GM23338 (cell line): ENCODE measurements around the gene TTLL9. TPM values are rescaled to one million over a fixed set of nuclear protein-coding genes. Genes with fewer than 3 reads are reported as not detected.

Experiments
- ATAC-seq: fragments of 200-7000 bp; cut with Tn5 transposase; 3 replicates; pipeline ENCODE4 v1.9.1; 2020
- DNase-seq: peaks from one replicate; pipeline ENCODE4 v3.0.0-alpha.2; 2015; ENCODE audit warnings: low spot score
- H2AFZ ChIP-seq: fragments of 200-600 bp; sonication (generic); 2 replicates; pipeline ENCODE4 v1.8.0; 2016; ENCODE audit warnings: antibody characterized with exemption, mild to moderate bottlenecking, moderate library complexity
- H3F3A ChIP-seq: fragments of 200-600 bp; sonication (generic); replicated peaks from 2 replicates; pipeline ENCODE4 v1.8.0; 2017; ENCODE audit warnings: antibody characterized with exemption, mixed run types, low read depth
- H3K27ac ChIP-seq: fragments of 200-600 bp; sonication (generic); 2 replicates; pipeline ENCODE4 v1.6.1; 2016; ENCODE audit warnings: low read depth
- H3K27me3 ChIP-seq: fragments of 200-600 bp; sonication (generic); 2 replicates; pipeline ENCODE4 v1.8.0; 2016; ENCODE audit warnings: mild to moderate bottlenecking, mixed run types, moderate library complexity; ENCODE audit not compliant: insufficient read depth
- H3K36me3 ChIP-seq: fragments of 200-600 bp; sonication (generic); 2 replicates; pipeline ENCODE4 v1.8.0; 2016; ENCODE audit warnings: mild to moderate bottlenecking; ENCODE audit not compliant: insufficient read depth
- H3K4me1 ChIP-seq: fragments of 200-600 bp; sonication (generic); 2 replicates; pipeline ENCODE4 v1.8.0; 2016; ENCODE audit warnings: mild to moderate bottlenecking, moderate library complexity; ENCODE audit not compliant: insufficient read depth
- H3K4me2 ChIP-seq: fragments of 200-600 bp; sonication (generic); 2 replicates; pipeline ENCODE4 v1.7.1; 2017; ENCODE audit warnings: mixed run types
- H3K4me3 ChIP-seq: fragments of 200-600 bp; sonication (generic); 2 replicates; pipeline ENCODE4 v1.6.1; 2016; ENCODE audit warnings: mixed run types
- H3K79me2 ChIP-seq: fragments of 200-600 bp; sonication (generic); replicated peaks from 2 replicates; pipeline ENCODE4 v1.8.0; 2017; ENCODE audit warnings: mild to moderate bottlenecking; ENCODE audit not compliant: insufficient read depth
- H3K9me2 ChIP-seq: fragments of 200-600 bp; sonication (generic); 2 replicates; pipeline ENCODE4 v1.8.0; 2017; ENCODE audit not compliant: insufficient read depth
- H4K20me1 ChIP-seq: fragments of 200-600 bp; sonication (generic); replicated peaks from 2 replicates; pipeline ENCODE4 v1.8.0; 2017; ENCODE audit warnings: mild to moderate bottlenecking; ENCODE audit not compliant: insufficient read depth
- H3K27ac Mint-ChIP-seq: 2 replicates; pipeline ENCODE4 v1.8.0; 2020; ENCODE audit warnings: inconsistent platforms, mild to moderate bottlenecking, moderate library complexity, mixed read lengths
- H3K27me3 Mint-ChIP-seq: 3 replicates; pipeline ENCODE4 v1.8.0; 2022; ENCODE audit warnings: low read depth, mild to moderate bottlenecking, moderate library complexity, mixed read lengths, inconsistent platforms; ENCODE audit not compliant: insufficient read depth, poor library complexity
- H3K36me3 Mint-ChIP-seq: 3 replicates; pipeline ENCODE4 v1.8.0; 2021; ENCODE audit warnings: low read depth, mild to moderate bottlenecking, inconsistent platforms, moderate library complexity, mixed read lengths
- H3K4me1 Mint-ChIP-seq: 3 replicates; pipeline ENCODE4 v1.8.0; 2020; ENCODE audit warnings: mild to moderate bottlenecking, inconsistent platforms, mixed read lengths
- H3K4me3 Mint-ChIP-seq: 3 replicates; pipeline ENCODE4 v1.8.0; 2021; ENCODE audit warnings: moderate library complexity, mild to moderate bottlenecking, inconsistent platforms, mixed read lengths
- H3K9me3 Mint-ChIP-seq: 3 replicates; pipeline ENCODE4 v1.8.0; 2020; ENCODE audit warnings: moderate library complexity, mild to moderate bottlenecking, inconsistent platforms, mixed read lengths
- CREB1 ChIP-seq: fragments of 250-450 bp; sonication (Bioruptor Pico); IDR thresholded peaks from 2 replicates; pipeline ENCODE4 v1.5.0; 2020; ENCODE audit warnings: low read depth, mild to moderate bottlenecking, moderate library complexity
- EZH2 ChIP-seq: fragments of 200-600 bp; sonication (generic); IDR thresholded peaks from one replicate; pipeline ENCODE4 v1.8.0; 2017; ENCODE audit warnings: antibody characterized with exemption, mild to moderate bottlenecking, low read depth; ENCODE audit not compliant: unreplicated experiment
- EZH2phosphoT487 ChIP-seq: fragments of 200-600 bp; sonication (generic); IDR thresholded peaks from one replicate; pipeline ENCODE4 v1.8.1; 2018; ENCODE audit warnings: antibody characterized with exemption; ENCODE audit not compliant: unreplicated experiment
- JUNB ChIP-seq: IDR thresholded peaks from one replicate; pipeline ENCODE4 v1.6.1; 2016; ENCODE audit warnings: antibody characterized with exemption; ENCODE audit not compliant: unreplicated experiment
- NANOG ChIP-seq: IDR thresholded peaks from 2 replicates; pipeline ENCODE4 v1.6.1; 2016; ENCODE audit warnings: antibody characterized with exemption, borderline replicate concordance
- POLR2AphosphoS5 ChIP-seq: IDR thresholded peaks from 2 replicates; pipeline ENCODE4 v1.6.1; 2016; ENCODE audit warnings: antibody characterized with exemption, low read depth
- STAT1 ChIP-seq: IDR thresholded peaks from one replicate; pipeline ENCODE4 v1.6.1; 2016; ENCODE audit warnings: antibody characterized with exemption; ENCODE audit not compliant: unreplicated experiment
- ZNF114 ChIP-seq: fragments of 250-450 bp; sonication (Bioruptor Pico); IDR thresholded peaks from 2 replicates; pipeline ENCODE4 v1.5.0; 2020; ENCODE audit warnings: mild to moderate bottlenecking, moderate library complexity
- ZNF331 ChIP-seq: fragments of 250-450 bp; sonication (Bioruptor Pico); IDR thresholded peaks from 2 replicates; pipeline ENCODE4 v1.5.0; 2020; ENCODE audit warnings: low read depth, mild to moderate bottlenecking, moderate library complexity
- polyA plus RNA-seq: library from polyadenylated mRNA; unstranded; fragments of >200 nt; fragmentation: Nextera tagmentation; extraction: Ambion mirVana; gene quantifications from 2 replicates; pipeline ENCODE4 v1.2.1, GENCODE V29; 2016
- total RNA-seq: library from RNA; depleted of rRNA; stranded (reverse); fragments of >200 nt; shearing (Covaris generic); gene quantifications from 2 replicates; pipeline ENCODE4 v1.2.3, GENCODE V29; 2014
- TF ChIP-seq, protein P1 (sequence below): fragments of 250-450 bp; sonication (Bioruptor Pico); IDR thresholded peaks from 2 replicates; pipeline ENCODE4 v1.5.0; 2020; ENCODE audit warnings: mild to moderate bottlenecking, moderate library complexity
- TF ChIP-seq, protein P2 (sequence below): IDR thresholded peaks from one replicate; pipeline ENCODE4 v1.6.1; 2018; ENCODE audit warnings: antibody characterized with exemption; ENCODE audit not compliant: unreplicated experiment
- TF ChIP-seq, protein P3 (sequence below): IDR thresholded peaks from 2 replicates; pipeline ENCODE4 v1.6.1; 2016; ENCODE audit warnings: antibody characterized with exemption

Gene TTLL9
- total and polyA plus RNA-seq, 2 experiments from 2014 or later = not detected

DNA sequence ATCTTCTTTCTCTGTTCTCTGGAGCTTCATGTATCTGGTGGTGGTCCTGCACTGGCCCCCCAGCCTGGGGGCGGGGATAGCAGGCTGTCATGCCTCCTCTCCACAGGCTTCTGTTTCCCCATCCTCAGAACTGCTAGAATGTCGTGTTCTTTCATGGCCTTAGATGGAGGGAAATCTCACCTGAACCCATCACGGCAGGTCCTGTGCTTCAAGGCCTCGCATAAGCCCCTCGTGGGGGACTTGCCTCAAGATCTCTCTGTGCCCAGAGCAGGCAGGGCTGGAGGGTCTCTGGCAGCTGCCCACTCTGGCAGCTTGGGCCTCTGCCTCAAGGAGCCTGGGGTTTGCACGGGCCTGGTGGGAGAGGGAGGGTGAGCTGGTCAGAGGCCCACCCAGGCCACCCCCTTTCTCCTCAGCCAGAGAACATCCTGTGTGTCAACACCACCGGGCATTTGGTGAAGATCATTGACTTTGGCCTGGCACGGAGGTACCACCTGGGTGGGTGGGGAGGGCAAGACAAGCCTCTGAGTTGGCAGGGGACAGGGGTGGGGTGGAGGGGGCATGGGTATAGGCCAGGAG, 39.9 kb upstream of the TTLL9 start (continued):
- TF ChIP-seq POLR2AphosphoS5 = no peak
- TF ChIP-seq ZNF114 = no peak
- TF ChIP-seq EZH2 = no peak
- TF ChIP-seq CREB1 (CRISPR knock-in tag) = no peak

DNA sequence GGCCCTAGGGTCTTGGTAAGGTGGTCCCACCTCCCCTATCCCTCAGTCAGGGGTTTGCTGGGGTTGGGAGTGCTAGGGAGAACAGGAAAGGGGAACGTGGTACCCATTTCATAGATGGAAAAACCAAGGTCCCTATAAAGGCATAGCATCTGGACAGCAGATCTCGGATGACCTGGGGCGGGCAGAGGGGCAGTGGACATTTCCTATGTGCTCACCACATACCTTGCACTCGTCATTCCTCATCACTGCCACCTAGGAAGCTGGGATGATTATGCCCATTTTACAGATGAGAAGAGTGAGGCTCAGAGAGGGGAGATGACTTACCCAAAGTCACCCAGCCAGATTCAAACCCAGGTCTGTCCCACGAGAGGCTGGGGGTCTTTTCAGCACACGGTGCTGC, 39.2 kb upstream of the TTLL9 start:
- no peak for DNase-seq
- no peak for ATAC-seq
- Histone ChIP-seq H3K4me1 (no peaks in the 10 kb centered on the region; the same call in 1 of the 2 replicates), H3K4me2 (no peak overlapping the region), H3K36me3 (no peaks in the 10 kb centered on the region), H3K79me2 (no peaks in the 10 kb centered on the region), H3K9me2 (no peaks in the 10 kb centered on the region; the same call in 1 of the 2 replicates), H2AFZ (no peak overlapping the region), H3K27me3 (no peaks in the 10 kb centered on the region), H3F3A (0 out of 2 replicates have a peak, but pooled peaks cover 4% of the 10 kb centered on the region), H3K4me3 (no peak overlapping the region), H3K27ac (no peak overlapping the region), H4K20me1 (no peaks in the 10 kb centered on the region)
- Mint-ChIP-seq H3K27ac (no peak overlapping the region), H3K36me3 (no peaks in the 10 kb centered on the region; the same call in 2 of the 3 replicates), H3K4me3 (no peak overlapping the region), H3K4me1 (peaks cover 4% of the 10 kb centered on the region; the same call in 2 of the 3 replicates), H3K27me3 (peaks cover 21% of the 10 kb centered on the region), H3K9me3 (peaks cover 15% of the 10 kb centered on the region)
- no peak for TF ChIP-seq ZNF114
- no peak for TF ChIP-seq POLR2AphosphoS5
- TF ChIP-seq, protein P1, sequence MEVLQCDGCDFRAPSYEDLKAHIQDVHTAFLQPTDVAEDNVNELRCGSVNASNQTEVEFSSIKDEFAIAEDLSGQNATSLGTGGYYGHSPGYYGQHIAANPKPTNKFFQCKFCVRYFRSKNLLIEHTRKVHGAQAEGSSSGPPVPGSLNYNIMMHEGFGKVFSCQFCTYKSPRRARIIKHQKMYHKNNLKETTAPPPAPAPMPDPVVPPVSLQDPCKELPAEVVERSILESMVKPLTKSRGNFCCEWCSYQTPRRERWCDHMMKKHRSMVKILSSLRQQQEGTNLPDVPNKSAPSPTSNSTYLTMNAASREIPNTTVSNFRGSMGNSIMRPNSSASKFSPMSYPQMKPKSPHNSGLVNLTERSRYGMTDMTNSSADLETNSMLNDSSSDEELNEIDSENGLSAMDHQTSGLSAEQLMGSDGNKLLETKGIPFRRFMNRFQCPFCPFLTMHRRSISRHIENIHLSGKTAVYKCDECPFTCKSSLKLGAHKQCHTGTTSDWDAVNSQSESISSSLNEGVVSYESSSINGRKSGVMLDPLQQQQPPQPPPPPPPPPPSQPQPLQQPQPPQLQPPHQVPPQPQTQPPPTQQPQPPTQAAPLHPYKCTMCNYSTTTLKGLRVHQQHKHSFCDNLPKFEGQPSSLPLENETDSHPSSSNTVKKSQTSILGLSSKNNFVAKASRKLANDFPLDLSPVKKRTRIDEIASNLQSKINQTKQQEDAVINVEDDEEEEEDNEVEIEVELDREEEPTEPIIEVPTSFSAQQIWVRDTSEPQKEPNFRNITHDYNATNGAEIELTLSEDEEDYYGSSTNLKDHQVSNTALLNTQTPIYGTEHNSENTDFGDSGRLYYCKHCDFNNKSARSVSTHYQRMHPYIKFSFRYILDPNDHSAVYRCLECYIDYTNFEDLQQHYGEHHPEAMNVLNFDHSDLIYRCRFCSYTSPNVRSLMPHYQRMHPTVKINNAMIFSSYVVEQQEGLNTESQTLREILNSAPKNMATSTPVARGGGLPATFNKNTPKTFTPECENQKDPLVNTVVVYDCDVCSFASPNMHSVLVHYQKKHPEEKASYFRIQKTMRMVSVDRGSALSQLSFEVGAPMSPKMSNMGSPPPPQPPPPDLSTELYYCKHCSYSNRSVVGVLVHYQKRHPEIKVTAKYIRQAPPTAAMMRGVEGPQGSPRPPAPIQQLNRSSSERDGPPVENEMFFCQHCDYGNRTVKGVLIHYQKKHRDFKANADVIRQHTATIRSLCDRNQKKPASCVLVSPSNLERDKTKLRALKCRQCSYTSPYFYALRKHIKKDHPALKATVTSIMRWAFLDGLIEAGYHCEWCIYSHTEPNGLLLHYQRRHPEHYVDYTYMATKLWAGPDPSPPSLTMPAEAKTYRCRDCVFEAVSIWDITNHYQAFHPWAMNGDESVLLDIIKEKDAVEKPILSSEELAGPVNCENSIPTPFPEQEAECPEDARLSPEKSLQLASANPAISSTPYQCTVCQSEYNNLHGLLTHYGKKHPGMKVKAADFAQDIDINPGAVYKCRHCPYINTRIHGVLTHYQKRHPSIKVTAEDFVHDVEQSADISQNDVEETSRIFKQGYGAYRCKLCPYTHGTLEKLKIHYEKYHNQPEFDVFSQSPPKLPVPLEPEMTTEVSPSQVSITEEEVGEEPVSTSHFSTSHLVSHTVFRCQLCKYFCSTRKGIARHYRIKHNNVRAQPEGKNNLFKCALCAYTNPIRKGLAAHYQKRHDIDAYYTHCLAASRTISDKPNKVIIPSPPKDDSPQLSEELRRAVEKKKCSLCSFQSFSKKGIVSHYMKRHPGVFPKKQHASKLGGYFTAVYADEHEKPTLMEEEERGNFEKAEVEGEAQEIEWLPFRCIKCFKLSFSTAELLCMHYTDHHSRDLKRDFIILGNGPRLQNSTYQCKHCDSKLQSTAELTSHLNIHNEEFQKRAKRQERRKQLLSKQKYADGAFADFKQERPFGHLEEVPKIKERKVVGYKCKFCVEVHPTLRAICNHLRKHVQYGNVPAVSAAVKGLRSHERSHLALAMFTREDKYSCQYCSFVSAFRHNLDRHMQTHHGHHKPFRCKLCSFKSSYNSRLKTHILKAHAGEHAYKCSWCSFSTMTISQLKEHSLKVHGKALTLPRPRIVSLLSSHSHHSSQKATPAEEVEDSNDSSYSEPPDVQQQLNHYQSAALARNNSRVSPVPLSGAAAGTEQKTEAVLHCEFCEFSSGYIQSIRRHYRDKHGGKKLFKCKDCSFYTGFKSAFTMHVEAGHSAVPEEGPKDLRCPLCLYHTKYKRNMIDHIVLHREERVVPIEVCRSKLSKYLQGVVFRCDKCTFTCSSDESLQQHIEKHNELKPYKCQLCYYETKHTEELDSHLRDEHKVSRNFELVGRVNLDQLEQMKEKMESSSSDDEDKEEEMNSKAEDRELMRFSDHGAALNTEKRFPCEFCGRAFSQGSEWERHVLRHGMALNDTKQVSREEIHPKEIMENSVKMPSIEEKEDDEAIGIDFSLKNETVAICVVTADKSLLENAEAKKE = no peak
- TF ChIP-seq, protein P2, sequence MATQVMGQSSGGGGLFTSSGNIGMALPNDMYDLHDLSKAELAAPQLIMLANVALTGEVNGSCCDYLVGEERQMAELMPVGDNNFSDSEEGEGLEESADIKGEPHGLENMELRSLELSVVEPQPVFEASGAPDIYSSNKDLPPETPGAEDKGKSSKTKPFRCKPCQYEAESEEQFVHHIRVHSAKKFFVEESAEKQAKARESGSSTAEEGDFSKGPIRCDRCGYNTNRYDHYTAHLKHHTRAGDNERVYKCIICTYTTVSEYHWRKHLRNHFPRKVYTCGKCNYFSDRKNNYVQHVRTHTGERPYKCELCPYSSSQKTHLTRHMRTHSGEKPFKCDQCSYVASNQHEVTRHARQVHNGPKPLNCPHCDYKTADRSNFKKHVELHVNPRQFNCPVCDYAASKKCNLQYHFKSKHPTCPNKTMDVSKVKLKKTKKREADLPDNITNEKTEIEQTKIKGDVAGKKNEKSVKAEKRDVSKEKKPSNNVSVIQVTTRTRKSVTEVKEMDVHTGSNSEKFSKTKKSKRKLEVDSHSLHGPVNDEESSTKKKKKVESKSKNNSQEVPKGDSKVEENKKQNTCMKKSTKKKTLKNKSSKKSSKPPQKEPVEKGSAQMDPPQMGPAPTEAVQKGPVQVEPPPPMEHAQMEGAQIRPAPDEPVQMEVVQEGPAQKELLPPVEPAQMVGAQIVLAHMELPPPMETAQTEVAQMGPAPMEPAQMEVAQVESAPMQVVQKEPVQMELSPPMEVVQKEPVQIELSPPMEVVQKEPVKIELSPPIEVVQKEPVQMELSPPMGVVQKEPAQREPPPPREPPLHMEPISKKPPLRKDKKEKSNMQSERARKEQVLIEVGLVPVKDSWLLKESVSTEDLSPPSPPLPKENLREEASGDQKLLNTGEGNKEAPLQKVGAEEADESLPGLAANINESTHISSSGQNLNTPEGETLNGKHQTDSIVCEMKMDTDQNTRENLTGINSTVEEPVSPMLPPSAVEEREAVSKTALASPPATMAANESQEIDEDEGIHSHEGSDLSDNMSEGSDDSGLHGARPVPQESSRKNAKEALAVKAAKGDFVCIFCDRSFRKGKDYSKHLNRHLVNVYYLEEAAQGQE = no peak
- no peak for TF ChIP-seq ZNF331 (CRISPR knock-in tag)
- TF ChIP-seq NANOG = no peak
- TF ChIP-seq STAT1 = no peak
- no peak for TF ChIP-seq JUNB
- TF ChIP-seq, protein P3, sequence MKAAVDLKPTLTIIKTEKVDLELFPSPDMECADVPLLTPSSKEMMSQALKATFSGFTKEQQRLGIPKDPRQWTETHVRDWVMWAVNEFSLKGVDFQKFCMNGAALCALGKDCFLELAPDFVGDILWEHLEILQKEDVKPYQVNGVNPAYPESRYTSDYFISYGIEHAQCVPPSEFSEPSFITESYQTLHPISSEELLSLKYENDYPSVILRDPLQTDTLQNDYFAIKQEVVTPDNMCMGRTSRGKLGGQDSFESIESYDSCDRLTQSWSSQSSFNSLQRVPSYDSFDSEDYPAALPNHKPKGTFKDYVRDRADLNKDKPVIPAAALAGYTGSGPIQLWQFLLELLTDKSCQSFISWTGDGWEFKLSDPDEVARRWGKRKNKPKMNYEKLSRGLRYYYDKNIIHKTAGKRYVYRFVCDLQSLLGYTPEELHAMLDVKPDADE = no peak
- TF ChIP-seq EZH2phosphoT487 = no peak
- TF ChIP-seq CREB1 (CRISPR knock-in tag) = no peak
- no peak for TF ChIP-seq EZH2
